Activated T-cell treated with anti-CD3 and anti-CD28 coated beads, Interleukin-2, amount 50 U/mL, for 4 hours (primary cell): Measurements from ENCODE around the gene C1orf21. TPM values are rescaled to one million over a fixed set of nuclear protein-coding genes. Genes with fewer than 3 reads are reported as not detected.

Source experiments
- ATAC-seq, 2 donors: fragments of 200-7000 bp; cut with Tn5 transposase; one replicate each; pipeline ENCODE4 v1.10.0; 2021
- DNase-seq: peaks from one replicate; pipeline ENCODE4 v3.0.0-alpha.2; 2020
- H3K27me3 Mint-ChIP-seq: one replicate; pipeline ENCODE4 v1.8.0; 2021; ENCODE audit warnings: low read depth, mixed read lengths
- H3K36me3 Mint-ChIP-seq: one replicate; pipeline ENCODE4 v1.8.0; 2022; ENCODE audit warnings: mixed read lengths; ENCODE audit not compliant: insufficient read depth
- H3K4me1 Mint-ChIP-seq: one replicate; pipeline ENCODE4 v1.8.0; 2021; ENCODE audit warnings: low read depth, mixed read lengths
- H3K4me3 Mint-ChIP-seq: one replicate; pipeline ENCODE4 v1.8.0; 2021; ENCODE audit warnings: mild to moderate bottlenecking, moderate library complexity, mixed read lengths
- H3K9me3 Mint-ChIP-seq: one replicate; pipeline ENCODE4 v1.8.0; 2021; ENCODE audit warnings: mixed read lengths
- total RNA-seq, 3 donors: library from RNA; stranded (reverse); gene quantifications; one replicate each; pipeline ENCODE4 v1.2.1, GENCODE V29; 2021

The C1orf21 gene
- total RNA-seq, 3 donors from 2014 or later, result 0.53 to 1.7 (median 0.90) TPM

DNA sequence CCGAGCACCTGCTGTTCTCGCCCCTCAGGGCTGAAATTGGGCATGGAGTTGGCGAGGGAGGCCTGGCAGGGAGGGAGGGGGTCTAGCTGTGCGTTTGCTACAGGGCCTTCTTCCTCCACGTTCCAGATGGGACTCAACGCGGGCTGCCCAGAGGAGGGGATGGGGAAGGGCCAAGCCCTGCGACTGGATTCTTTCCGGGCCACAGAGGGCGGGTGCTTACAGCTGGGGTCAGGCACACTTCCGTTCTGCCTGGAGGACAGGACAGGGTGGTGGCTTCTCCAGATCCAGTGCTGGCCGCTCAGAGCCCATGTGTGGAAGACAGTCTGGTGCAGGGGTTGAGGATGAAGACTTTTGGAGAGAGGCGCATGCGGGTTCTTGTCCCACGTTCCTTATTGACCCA is 277.8 kb downstream of the C1orf21 start:
- no peaks in the 10 kb centered on the region for H3K9me3 Mint-ChIP-seq
- ATAC-seq, result no peak
- peaks cover 19% of the 10 kb centered on the region for H3K27me3 Mint-ChIP-seq
- peaks cover 9% of the 10 kb centered on the region for H3K4me1 Mint-ChIP-seq
- H3K36me3 Mint-ChIP-seq, result no peaks in the 10 kb centered on the region
- no peak for DNase-seq
- H3K4me3 Mint-ChIP-seq, result no peak overlapping the region

DNA sequence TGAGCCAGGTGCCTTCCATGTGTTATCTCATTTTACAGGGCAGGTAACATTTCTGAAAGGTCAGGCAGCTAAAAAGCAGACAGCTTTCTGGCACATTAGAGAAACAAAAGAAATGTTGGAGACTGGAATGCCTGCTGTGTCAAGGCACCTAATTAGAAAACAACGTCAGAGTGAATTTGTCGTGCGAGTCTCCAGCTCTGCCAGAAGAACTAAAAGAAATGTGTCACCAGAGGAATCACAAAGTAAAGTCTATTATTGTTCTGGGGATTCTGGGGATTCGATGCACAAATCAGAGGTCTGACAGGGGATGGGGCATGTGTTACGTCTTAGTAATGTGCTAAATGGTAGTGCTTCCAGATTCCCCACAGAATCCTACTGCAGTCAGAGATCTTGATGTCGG is 278.5 kb downstream of the C1orf21 start:
- no peaks in the 10 kb centered on the region for H3K9me3 Mint-ChIP-seq
- no peak for ATAC-seq
- peaks cover 19% of the 10 kb centered on the region for H3K27me3 Mint-ChIP-seq
- no peak for DNase-seq
- H3K36me3 Mint-ChIP-seq, result no peaks in the 10 kb centered on the region
- peaks cover 9% of the 10 kb centered on the region for H3K4me1 Mint-ChIP-seq
- no peak overlapping the region for H3K4me3 Mint-ChIP-seq

DNA sequence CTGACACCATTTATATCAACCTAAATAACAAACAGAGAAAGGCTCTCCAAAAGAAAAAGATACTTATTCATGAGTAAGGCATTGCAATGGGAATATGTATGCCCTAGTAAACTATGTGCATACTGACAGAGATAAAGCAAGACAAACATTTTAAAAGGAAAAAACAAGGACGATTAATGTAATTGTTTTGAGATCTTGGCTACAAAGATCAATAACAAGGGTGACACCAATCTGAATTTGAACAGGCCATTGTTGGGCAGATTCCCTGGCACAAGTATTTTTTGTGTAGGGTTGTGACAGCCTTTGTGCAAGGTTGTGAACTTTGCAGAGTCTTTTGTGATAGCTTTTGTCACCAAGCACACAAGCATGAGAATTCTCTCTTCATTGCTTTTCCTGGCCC is 282.6 kb downstream of the C1orf21 start:
- H3K4me1 Mint-ChIP-seq, result no peaks in the 10 kb centered on the region
- DNase-seq (no peak), ATAC-seq (no peak)
- no peaks in the 10 kb centered on the region for H3K9me3 Mint-ChIP-seq
- H3K27me3 Mint-ChIP-seq, result peaks cover 38% of the 10 kb centered on the region
- H3K36me3 Mint-ChIP-seq, result no peaks in the 10 kb centered on the region
- H3K4me3 Mint-ChIP-seq, result no peak overlapping the region

DNA sequence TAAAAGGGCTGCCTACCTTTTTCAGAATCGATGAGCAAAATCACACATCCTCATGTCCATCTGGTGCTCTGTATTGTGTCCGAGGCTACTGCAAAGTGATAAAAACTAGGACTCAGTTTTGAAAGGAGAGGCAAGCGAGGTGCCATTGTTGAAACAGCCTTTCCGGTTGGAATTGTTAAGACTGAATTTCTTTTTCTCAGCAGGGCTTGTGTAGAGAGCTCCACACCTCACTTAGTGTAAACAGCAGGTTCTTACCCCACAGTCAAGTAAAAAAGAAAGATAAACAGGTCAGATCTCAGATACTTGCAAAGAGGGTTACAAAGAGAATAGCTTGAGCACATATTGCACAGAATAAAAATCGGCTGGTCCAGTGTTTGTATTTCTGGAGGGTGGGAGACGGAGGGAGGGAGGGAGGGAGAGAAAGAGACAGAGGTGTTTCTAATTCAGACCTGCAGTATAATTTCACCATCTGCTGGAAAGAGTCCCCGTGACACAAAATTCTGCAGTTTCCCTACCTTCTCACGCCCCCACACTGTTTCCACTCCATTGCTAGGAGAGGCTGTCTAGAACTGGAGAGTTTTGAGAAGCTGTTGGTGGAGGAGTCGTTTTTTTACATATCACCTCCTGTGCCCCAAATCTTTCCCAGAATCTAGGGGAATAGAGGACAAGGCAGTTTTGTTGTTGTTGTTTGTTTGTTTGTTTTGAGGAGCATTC is 285.3 kb downstream of the C1orf21 start:
- Mint-ChIP-seq H3K27me3 (peaks cover 42% of the 10 kb centered on the region), H3K36me3 (no peaks in the 10 kb centered on the region), H3K4me1 (no peaks in the 10 kb centered on the region), H3K4me3 (no peak overlapping the region), H3K9me3 (peaks cover 4% of the 10 kb centered on the region)
- ATAC-seq (no peak), DNase-seq (no peak)

DNA sequence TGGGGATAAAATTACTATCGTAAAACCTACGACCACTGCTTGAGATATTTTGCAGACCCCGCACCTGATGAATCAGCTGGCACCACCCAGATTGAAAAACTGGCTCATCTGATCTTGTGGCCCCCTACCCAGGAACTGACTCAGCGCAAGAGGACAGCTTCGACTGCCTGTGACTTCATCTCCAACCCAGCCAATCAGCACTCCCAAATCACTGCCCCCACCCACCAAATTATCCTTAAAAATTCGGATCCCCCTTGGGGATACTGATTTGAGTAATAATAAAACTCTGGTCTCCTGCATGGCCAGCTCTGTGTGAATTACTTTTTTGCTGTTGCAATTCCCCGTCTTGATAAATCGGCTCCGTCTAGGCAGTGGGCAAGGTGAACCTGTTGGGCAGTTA is 286.5 kb downstream of the C1orf21 start:
- H3K4me1 Mint-ChIP-seq, result no peaks in the 10 kb centered on the region
- no peak for DNase-seq

DNA sequence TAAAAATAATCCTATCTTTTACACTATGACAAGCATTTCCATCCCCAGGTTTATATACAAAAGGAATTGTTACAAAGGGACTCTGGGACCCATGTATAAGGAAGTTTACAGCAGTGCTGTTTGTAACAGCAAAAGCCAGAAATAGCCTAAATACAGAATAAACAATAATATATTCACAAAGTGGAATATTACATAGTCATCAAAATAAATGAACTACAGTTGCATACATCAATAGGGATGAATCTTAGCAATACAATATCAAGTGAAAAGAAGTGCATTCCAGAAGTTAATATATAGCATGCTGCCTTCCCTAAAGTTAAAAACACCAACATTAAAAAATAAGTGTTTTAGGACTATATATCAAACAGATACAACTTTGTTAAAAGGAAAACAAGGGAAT is 290.5 kb downstream of the C1orf21 start:
- peaks cover 19% of the 10 kb centered on the region for H3K9me3 Mint-ChIP-seq
- H3K4me3 Mint-ChIP-seq, result no peak overlapping the region
- no peaks in the 10 kb centered on the region for H3K36me3 Mint-ChIP-seq
- no peak for ATAC-seq
- H3K27me3 Mint-ChIP-seq, result peaks cover 29% of the 10 kb centered on the region
- H3K4me1 Mint-ChIP-seq, result no peaks in the 10 kb centered on the region
- no peak for DNase-seq

More for the DNA sequence above, 286.5 kb downstream of the C1orf21 start:
- Mint-ChIP-seq H3K27me3 (peaks cover 42% of the 10 kb centered on the region), H3K4me3 (no peak overlapping the region), H3K9me3 (peaks cover 4% of the 10 kb centered on the region), H3K36me3 (no peaks in the 10 kb centered on the region)
- ATAC-seq, result no peak
